Measurements from ENCODE around the gene PHF5A.
"Not testable (repeated sequence)": the region's sequence is repeated elsewhere in the genome, so short reads cannot be mapped to it uniquely, and the experiment has no call there.

The PHF5A gene

GRCh38 chr22:41487037-41487935 is 18.8 kb upstream of the PHF5A start:
- DNase-seq: no peak

- no peak for DNase-seq
Observed at GRCh38 chr22:41485033-41485432, 16.5 kb upstream of the PHF5A start.

- no peak for DNase-seq
Observed at GRCh38 chr22:41482319-41482935, 13.9 kb upstream of the PHF5A start.

- no peak for DNase-seq
Observed at GRCh38 chr22:41481925-41482318, 13.4 kb upstream of the PHF5A start.

GRCh38 chr22:41481131-41481830 is 12.8 kb upstream of the PHF5A start:
- DNase-seq: no peak

GRCh38 chr22:41480397-41480735 is 11.9 kb upstream of the PHF5A start:
- peak; percentile 15 for DNase-seq

GRCh38 chr22:41479671-41480396 is 11.3 kb upstream of the PHF5A start:
- peak; percentile 79 for DNase-seq

GRCh38 chr22:41478891-41479521 is 10.5 kb upstream of the PHF5A start:
- DNase-seq: peak; percentile 19

GRCh38 chr22:41478473-41478872 is 10.0 kb upstream of the PHF5A start:
- DNase-seq: no peak

- no peak for DNase-seq
Observed at GRCh38 chr22:41474872-41475451, 6.5 kb upstream of the PHF5A start.

- no peak for DNase-seq
Observed at GRCh38 chr22:41471568-41471967, 3.1 kb upstream of the PHF5A start.

GRCh38 chr22:41470886-41471285 is 2.4 kb upstream of the PHF5A start:
- no peak for DNase-seq

GRCh38 chr22:41469218-41469851 is 843 bp upstream of the PHF5A start:
- DNase-seq: no peak

- DNase-seq: peak; percentile 93
Observed at GRCh38 chr22:41461901-41462300, 6.6 kb downstream of the PHF5A start.

GRCh38 chr22:41460071-41460470 is 8.4 kb downstream of the PHF5A start:
- DNase-seq: not testable (repeated sequence)

- no peak for DNase-seq
Observed at GRCh38 chr22:41459431-41459830, 9.1 kb downstream of the PHF5A start.

- DNase-seq: no peak
Observed at GRCh38 chr22:41458161-41458728, 10.2 kb downstream of the PHF5A start.

GRCh38 chr22:41448189-41448808 is 20.2 kb downstream of the PHF5A start:
- DNase-seq: peak; percentile 100

- DNase-seq: peak; percentile 94
Observed at GRCh38 chr22:41447435-41448188, 20.9 kb downstream of the PHF5A start.
